ENCODE data around the gene PRRT3. TPM values are rescaled to one million over a fixed set of nuclear protein-coding genes. Genes with fewer than 3 reads are reported as not detected.

The PRRT3 gene
- total and polyA plus RNA-seq, 2 of the 13 experiments (the other 11 are each of a cell fraction or from before 2014, with no cell fraction given), result 0.22 to 0.44 TPM

DNA sequence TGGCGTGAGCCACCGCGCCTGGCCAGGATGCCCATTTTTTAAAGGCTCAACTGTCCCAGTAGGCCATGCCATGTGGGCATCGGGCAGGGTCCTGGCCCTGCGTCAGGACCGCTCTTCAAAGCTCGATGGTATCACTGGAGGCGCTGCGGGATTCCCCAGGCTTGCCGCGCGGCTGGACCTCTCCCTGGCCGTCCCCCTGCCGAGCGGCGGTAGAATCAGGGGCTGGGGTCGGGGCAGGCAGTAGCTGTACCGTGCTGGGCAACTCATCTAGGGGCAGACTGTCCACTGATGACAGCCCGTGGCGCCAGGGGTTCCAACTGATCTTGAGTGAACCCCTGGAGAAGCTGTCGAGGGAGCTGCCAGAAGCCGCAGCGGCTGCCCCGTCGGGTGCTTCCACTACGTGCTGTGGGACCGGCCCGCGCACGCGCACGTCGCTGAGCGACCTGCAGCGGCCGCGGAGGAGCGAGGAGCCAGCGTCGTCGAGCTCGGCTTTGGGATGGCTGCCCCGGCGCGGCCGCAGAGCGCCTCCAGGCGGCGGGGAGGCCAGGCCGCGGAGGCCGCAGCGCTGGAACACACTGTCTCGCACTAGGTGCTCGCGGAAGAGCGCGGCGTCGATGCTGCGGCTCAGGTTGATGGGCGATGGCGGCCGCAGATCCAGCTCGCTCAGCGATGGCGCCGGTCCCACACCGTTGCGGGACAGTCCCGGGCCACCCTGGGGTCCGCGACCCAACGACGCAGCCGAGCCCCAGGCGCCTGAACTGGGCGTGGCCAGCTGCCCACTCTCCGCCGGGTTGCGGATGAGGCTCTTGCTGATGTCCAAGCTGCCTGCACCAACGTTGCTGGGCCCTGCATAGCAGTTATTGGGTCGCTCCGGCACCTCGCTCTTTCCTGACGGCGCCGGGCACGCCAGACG is 5.8 kb downstream of the PRRT3 start (continued):
- TF ChIP-seq PCBP2 (optimal IDR thresholded peaks at IDR 0.05; ENCODE audit: low read depth, low read length, poor library complexity, severe bottlenecking) (no peak), ZNF550 (CRISPR knock-in tag; IDR thresholded peaks at IDR 0.05; ENCODE audit: borderline replicate concordance) (peak; percentile 75; the same call in 1 of the 2 replicates), ZNF788 (CRISPR knock-in tag; IDR thresholded peaks at IDR 0.05; ENCODE audit: borderline replicate concordance) (peak; percentile 86), ZNF543 (CRISPR knock-in tag; IDR thresholded peaks at IDR 0.05) (no peak; the same call in 1 of the 2 replicates), KDM2A (CRISPR knock-in tag; IDR thresholded peaks at IDR 0.05; ENCODE audit: borderline replicate concordance, low read depth) (peak; percentile 99), JUN (CRISPR knock-in tag; IDR thresholded peaks at IDR 0.05) (no peak), SMC3 (IDR thresholded peaks at IDR 0.05; ENCODE audit: low read length) (no peak; the same call in 1 of the 2 replicates), PATZ1 (CRISPR knock-in tag; IDR thresholded peaks at IDR 0.05) (peak; percentile 7; the same call in 1 of the 2 replicates), KDM3A (CRISPR knock-in tag; IDR thresholded peaks at IDR 0.05; ENCODE audit: low read depth) (peak; percentile 30; the same call in 1 of the 2 replicates), MTA3 (CRISPR knock-in tag; IDR thresholded peaks at IDR 0.05) (no peak)
- TF ChIP-seq, protein P1, sequence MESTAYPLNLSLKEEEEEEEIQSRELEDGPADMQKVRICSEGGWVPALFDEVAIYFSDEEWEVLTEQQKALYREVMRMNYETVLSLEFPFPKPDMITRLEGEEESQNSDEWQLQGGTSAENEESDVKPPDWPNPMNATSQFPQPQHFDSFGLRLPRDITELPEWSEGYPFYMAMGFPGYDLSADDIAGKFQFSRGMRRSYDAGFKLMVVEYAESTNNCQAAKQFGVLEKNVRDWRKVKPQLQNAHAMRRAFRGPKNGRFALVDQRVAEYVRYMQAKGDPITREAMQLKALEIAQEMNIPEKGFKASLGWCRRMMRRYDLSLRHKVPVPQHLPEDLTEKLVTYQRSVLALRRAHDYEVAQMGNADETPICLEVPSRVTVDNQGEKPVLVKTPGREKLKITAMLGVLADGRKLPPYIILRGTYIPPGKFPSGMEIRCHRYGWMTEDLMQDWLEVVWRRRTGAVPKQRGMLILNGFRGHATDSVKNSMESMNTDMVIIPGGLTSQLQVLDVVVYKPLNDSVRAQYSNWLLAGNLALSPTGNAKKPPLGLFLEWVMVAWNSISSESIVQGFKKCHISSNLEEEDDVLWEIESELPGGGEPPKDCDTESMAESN (CRISPR knock-in tag; conservative IDR thresholded peaks at IDR 0.05), result peak; percentile 81
- TF ChIP-seq, protein P2, sequence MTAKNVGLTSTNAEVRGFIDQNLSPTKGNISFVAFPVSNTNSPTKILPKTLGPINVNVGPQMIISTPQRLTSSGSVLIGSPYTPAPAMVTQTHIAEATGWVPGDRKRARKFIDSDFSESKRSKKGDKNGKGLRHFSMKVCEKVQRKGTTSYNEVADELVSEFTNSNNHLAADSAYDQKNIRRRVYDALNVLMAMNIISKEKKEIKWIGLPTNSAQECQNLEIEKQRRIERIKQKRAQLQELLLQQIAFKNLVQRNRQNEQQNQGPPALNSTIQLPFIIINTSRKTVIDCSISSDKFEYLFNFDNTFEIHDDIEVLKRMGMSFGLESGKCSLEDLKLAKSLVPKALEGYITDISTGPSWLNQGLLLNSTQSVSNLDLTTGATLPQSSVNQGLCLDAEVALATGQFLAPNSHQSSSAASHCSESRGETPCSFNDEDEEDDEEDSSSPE (CRISPR knock-in tag; IDR thresholded peaks at IDR 0.05), result peak; percentile 75; the same call in 1 of the 2 replicates
- TF ChIP-seq, protein P3, sequence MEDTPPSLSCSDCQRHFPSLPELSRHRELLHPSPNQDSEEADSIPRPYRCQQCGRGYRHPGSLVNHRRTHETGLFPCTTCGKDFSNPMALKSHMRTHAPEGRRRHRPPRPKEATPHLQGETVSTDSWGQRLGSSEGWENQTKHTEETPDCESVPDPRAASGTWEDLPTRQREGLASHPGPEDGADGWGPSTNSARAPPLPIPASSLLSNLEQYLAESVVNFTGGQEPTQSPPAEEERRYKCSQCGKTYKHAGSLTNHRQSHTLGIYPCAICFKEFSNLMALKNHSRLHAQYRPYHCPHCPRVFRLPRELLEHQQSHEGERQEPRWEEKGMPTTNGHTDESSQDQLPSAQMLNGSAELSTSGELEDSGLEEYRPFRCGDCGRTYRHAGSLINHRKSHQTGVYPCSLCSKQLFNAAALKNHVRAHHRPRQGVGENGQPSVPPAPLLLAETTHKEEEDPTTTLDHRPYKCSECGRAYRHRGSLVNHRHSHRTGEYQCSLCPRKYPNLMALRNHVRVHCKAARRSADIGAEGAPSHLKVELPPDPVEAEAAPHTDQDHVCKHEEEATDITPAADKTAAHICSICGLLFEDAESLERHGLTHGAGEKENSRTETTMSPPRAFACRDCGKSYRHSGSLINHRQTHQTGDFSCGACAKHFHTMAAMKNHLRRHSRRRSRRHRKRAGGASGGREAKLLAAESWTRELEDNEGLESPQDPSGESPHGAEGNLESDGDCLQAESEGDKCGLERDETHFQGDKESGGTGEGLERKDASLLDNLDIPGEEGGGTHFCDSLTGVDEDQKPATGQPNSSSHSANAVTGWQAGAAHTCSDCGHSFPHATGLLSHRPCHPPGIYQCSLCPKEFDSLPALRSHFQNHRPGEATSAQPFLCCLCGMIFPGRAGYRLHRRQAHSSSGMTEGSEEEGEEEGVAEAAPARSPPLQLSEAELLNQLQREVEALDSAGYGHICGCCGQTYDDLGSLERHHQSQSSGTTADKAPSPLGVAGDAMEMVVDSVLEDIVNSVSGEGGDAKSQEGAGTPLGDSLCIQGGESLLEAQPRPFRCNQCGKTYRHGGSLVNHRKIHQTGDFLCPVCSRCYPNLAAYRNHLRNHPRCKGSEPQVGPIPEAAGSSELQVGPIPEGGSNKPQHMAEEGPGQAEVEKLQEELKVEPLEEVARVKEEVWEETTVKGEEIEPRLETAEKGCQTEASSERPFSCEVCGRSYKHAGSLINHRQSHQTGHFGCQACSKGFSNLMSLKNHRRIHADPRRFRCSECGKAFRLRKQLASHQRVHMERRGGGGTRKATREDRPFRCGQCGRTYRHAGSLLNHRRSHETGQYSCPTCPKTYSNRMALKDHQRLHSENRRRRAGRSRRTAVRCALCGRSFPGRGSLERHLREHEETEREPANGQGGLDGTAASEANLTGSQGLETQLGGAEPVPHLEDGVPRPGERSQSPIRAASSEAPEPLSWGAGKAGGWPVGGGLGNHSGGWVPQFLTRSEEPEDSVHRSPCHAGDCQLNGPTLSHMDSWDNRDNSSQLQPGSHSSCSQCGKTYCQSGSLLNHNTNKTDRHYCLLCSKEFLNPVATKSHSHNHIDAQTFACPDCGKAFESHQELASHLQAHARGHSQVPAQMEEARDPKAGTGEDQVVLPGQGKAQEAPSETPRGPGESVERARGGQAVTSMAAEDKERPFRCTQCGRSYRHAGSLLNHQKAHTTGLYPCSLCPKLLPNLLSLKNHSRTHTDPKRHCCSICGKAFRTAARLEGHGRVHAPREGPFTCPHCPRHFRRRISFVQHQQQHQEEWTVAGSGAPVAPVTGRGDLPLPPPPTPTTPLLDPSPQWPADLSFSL (CRISPR knock-in tag; IDR thresholded peaks at IDR 0.05), result no peak

Data from HepG2 (cell line).